Ascending aorta (tissue), 2 donors: ENCODE measurements around the gene TRAPPC10. TPM values are rescaled to one million over a fixed set of nuclear protein-coding genes. Genes with fewer than 3 reads are reported as not detected.
A peak's percentile ranks its signal among the peaks of the same experiment; 100 is the strongest.

ENCODE experiments used
- DNase-seq, 2 donors: peaks; one replicate each; pipeline ENCODE4 v3.0.0-alpha.2; 2019; ENCODE audit warnings: low spot score in 2 of 2
- H3K27ac ChIP-seq, 2 donors: fragments of 200-600 bp; sonication (generic); one replicate each; pipeline ENCODE4 v1.5.1; 2016 to 2017; ENCODE audit warnings: mild to moderate bottlenecking in 1 of 2
- H3K27me3 ChIP-seq: fragments of 200-600 bp; sonication (generic); one replicate; pipeline ENCODE4 v1.5.1; 2017
- H3K36me3 ChIP-seq, 2 donors: fragments of 200-600 bp; sonication (generic); one replicate each; pipeline ENCODE4 v1.5.1; 2016
- H3K4me1 ChIP-seq, 2 donors: fragments of 200-600 bp; sonication (generic); one replicate each; pipeline ENCODE4 v1.5.1; 2016 to 2017; ENCODE audit warnings: mild to moderate bottlenecking in 1 of 2
- H3K4me3 ChIP-seq, 2 donors: fragments of 200-600 bp; sonication (generic); one replicate each; pipeline ENCODE4 v1.5.1; 2016 to 2017; ENCODE audit warnings: mild to moderate bottlenecking in 1 of 2
- H3K9me3 ChIP-seq, 2 donors: fragments of 200-600 bp; sonication (generic); one replicate each; pipeline ENCODE4 v1.5.1; 2016
- intact Hi-C: fragments of 100-400 bp; cut with DNase I; formaldehyde crosslinking; loops from one replicate; pipeline ENCODE4 v1.15.1; 2023
- total RNA-seq: library from RNA; depleted of rRNA; stranded (reverse); fragments of >200 nt; gene quantifications from one replicate; pipeline ENCODE4 v1.1.0, GENCODE V29; 2016
- TF ChIP-seq, protein P1 (sequence below), 3 experiments: fragments of 200-600 bp in 2 of 3; fragments of 450-650 bp in 1 of 3; sonication (generic) in 2 of 3; IDR thresholded peaks; one replicate each; pipeline ENCODE4 v1.5.1; 2016 to 2019; ENCODE audit warnings: antibody characterized with exemption in 3 of 3, mild to moderate bottlenecking in 1 of 3, moderate library complexity in 1 of 3

TRAPPC10 gene
- total RNA-seq, 1 donor from 2014 or later: 7.9 TPM

- no peaks in the 10 kb centered on the region for H3K9me3 ChIP-seq
- H3K4me1 ChIP-seq: no peaks in the 10 kb centered on the region
- TF ChIP-seq, protein P1, sequence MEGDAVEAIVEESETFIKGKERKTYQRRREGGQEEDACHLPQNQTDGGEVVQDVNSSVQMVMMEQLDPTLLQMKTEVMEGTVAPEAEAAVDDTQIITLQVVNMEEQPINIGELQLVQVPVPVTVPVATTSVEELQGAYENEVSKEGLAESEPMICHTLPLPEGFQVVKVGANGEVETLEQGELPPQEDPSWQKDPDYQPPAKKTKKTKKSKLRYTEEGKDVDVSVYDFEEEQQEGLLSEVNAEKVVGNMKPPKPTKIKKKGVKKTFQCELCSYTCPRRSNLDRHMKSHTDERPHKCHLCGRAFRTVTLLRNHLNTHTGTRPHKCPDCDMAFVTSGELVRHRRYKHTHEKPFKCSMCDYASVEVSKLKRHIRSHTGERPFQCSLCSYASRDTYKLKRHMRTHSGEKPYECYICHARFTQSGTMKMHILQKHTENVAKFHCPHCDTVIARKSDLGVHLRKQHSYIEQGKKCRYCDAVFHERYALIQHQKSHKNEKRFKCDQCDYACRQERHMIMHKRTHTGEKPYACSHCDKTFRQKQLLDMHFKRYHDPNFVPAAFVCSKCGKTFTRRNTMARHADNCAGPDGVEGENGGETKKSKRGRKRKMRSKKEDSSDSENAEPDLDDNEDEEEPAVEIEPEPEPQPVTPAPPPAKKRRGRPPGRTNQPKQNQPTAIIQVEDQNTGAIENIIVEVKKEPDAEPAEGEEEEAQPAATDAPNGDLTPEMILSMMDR (IDR thresholded peaks at IDR 0.05): no peak
- peaks cover 41 to 59% of the 10 kb centered on the region in 2 donors for H3K36me3 ChIP-seq
- no peaks in the 10 kb centered on the region for H3K27me3 ChIP-seq
- no peak overlapping the region for H3K4me3 ChIP-seq
- no peak overlapping the region for H3K27ac ChIP-seq
- intact Hi-C loops: no loop called here
- no peak for DNase-seq
Measured at GRCh38 chr21:43972850-43973633, 39.1 kb upstream of the TRAPPC10 start.

DNA sequence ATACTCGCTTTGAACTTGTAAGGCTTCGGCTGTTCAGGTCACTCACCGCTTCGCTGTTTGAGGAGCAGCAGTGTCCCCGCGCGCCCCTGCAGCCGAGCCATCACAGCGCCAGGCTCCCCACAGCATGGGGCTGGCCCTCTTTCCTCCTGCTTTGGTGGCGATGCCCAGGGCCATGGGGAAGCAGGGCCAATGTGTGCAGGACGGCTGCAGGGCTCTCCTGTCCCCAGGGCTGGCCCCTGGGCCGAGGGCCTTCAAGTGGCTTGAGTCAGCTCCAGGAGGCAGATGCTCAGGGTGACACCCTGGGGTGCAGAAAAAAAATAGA, 38.5 kb upstream of the TRAPPC10 start:
- DNase-seq: no peak
- intact Hi-C loops: no loop called here
- no peaks in the 10 kb centered on the region for H3K4me1 ChIP-seq
- H3K36me3 ChIP-seq: peaks cover 46 to 62% of the 10 kb centered on the region in 2 donors
- H3K9me3 ChIP-seq: no peaks in the 10 kb centered on the region
- H3K27ac ChIP-seq: no peak overlapping the region
- no peak overlapping the region for H3K4me3 ChIP-seq
- TF ChIP-seq, protein P1 (IDR thresholded peaks at IDR 0.05): no peak
- H3K27me3 ChIP-seq: no peaks in the 10 kb centered on the region

DNA sequence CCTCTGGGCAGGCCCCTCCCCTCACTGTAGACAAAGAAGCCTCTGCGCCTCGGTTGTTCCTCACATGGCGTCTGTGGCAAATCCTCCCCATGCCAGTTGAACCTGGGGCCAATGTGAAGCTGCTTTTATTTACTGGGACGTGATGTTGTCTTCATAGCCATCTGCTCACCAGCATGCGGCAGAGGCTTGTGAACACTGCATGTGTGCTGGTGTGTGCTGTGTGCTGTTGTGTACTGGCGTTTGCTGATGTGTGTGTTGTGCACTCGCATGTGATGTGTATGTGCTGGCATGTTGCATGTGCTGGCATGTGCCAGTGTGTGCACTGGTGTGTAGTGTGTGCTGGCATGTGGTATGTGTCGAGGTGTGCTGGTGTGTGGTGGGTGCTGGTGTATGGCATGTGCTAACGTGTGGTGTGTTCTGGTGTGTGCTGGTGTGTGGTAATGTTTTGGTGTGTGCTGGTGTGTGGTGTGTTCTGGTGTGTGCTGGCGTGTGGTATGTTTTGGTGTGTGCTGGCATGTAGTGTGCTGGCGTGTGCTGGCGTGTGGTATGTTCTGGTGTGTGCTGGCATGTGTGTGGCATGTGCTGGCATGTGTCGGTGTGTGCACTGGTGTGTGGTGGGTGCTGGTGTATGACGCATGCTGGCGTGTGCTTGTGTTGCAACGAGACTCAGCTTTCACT, 37.2 kb upstream of the TRAPPC10 start:
- TF ChIP-seq, protein P1 (IDR thresholded peaks at IDR 0.05): no peak
- no peaks in the 10 kb centered on the region for H3K4me1 ChIP-seq
- H3K9me3 ChIP-seq: no peaks in the 10 kb centered on the region
- intact Hi-C loops: loop anchor here (1.0 kb wide), 1 partner anchor 165 kb away; no protein-coding TSS in a partner anchor
- H3K36me3 ChIP-seq: peaks cover 35 to 56% of the 10 kb centered on the region in 2 donors
- no peak overlapping the region for H3K4me3 ChIP-seq
- no peak for DNase-seq
- no peak overlapping the region for H3K27ac ChIP-seq
- no peaks in the 10 kb centered on the region for H3K27me3 ChIP-seq

GRCh38 chr21:43975469-43976098, 36.5 kb upstream of the TRAPPC10 start:
- DNase-seq: peak in 1 of 2 donors; percentile 78
- H3K4me1 ChIP-seq: no peaks in the 10 kb centered on the region
- TF ChIP-seq, protein P1 (IDR thresholded peaks at IDR 0.05): peak; percentile 74 to 90 (median 87)
- no peak overlapping the region for H3K27ac ChIP-seq
- H3K27me3 ChIP-seq: no peaks in the 10 kb centered on the region
- no peaks in the 10 kb centered on the region for H3K9me3 ChIP-seq
- H3K4me3 ChIP-seq: no peak overlapping the region
- H3K36me3 ChIP-seq: peaks cover 29 to 53% of the 10 kb centered on the region in 2 donors
- intact Hi-C loops: loop anchor here (1.0 kb wide), 1 partner anchor 165 kb away; no protein-coding TSS in a partner anchor

DNA sequence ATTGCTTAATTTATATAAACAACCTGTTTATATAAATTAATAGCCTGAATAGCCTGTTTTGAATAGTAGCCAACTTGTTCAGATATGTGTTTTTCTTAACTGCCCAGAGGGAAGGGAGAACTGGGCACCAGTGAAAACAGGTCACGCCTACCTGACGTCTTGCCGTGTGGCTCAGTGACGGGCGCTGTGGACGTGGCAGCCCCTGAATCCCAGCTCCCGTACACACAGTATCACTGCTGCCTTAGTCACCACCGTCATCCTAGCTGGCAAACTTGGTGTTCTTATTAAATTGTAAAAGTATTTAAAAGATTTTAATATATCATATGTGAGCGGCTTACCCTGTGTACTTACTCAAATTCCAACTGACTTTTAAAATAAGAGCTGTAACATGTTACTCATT, 35.4 kb upstream of the TRAPPC10 start:
- Histone ChIP-seq H3K27ac (no peak overlapping the region), H3K4me3 (no peak overlapping the region), H3K36me3 (peaks cover 27 to 51% of the 10 kb centered on the region in 2 donors), H3K4me1 (no peaks in the 10 kb centered on the region), H3K27me3 (no peaks in the 10 kb centered on the region), H3K9me3 (no peaks in the 10 kb centered on the region)
- no peak for DNase-seq
- intact Hi-C loops: no loop called here
- TF ChIP-seq, protein P1 (IDR thresholded peaks at IDR 0.05): no peak
